MCF 10A (cell line): ENCODE results near the gene PNMT. TPM values are rescaled to one million over a fixed set of nuclear protein-coding genes. Genes with fewer than 3 reads are reported as not detected.
A peak's percentile ranks its signal among the peaks of the same experiment; 100 is the strongest.

ENCODE experiments used
- BruUV-seq: library from RNA; stranded (reverse); fragments of 400-500 nt; replicated peaks from 2 replicates; lab custom pipeline; 2021; lab: Mats Ljungman, UMichigan
- CTCF ChIA-PET: fragments of 300-600 bp; sonication (Branson Sonifier 250); formaldehyde crosslinking; extraction: SDS; loops from one replicate; lab custom pipeline; 2021; ENCODE audit warnings: antibody characterized with exemption, inconsistent platforms; lab: Yijun Ruan, JAX
- POLR2A ChIA-PET: fragments of 300-600, 350-650 bp; sonication (Branson Sonifier 250); formaldehyde crosslinking; extraction: SDS; loops from one replicate; lab custom pipeline; 2020; ENCODE audit warnings: antibody characterized with exemption, inconsistent platforms; lab: Yijun Ruan, JAX
- DNase-seq: peaks from one replicate; pipeline ENCODE4 v3.0.0-alpha.2; 2018; ENCODE audit not compliant: unreplicated experiment
- H3K27ac Mint-ChIP-seq: one replicate; pipeline ENCODE4 v1.8.0; 2022; ENCODE audit warnings: mild to moderate bottlenecking, low read depth, mixed read lengths; ENCODE audit not compliant: unreplicated experiment
- H3K27me3 Mint-ChIP-seq: one replicate; pipeline ENCODE4 v1.8.0; 2022; ENCODE audit warnings: mixed read lengths; ENCODE audit not compliant: insufficient read depth, unreplicated experiment
- H3K36me3 Mint-ChIP-seq: one replicate; pipeline ENCODE4 v1.8.0; 2022; ENCODE audit warnings: mild to moderate bottlenecking, moderate library complexity, mixed read lengths; ENCODE audit not compliant: insufficient read depth, unreplicated experiment
- H3K4me1 Mint-ChIP-seq: one replicate; pipeline ENCODE4 v1.8.0; 2022; ENCODE audit warnings: mixed read lengths; ENCODE audit not compliant: insufficient read depth, unreplicated experiment
- H3K4me3 Mint-ChIP-seq: one replicate; pipeline ENCODE4 v1.8.0; 2022; ENCODE audit warnings: mild to moderate bottlenecking, moderate library complexity, mixed read lengths; ENCODE audit not compliant: unreplicated experiment
- H3K9me3 Mint-ChIP-seq: one replicate; pipeline ENCODE4 v1.8.0; 2022; ENCODE audit warnings: mixed read lengths; ENCODE audit not compliant: unreplicated experiment
- CTCF ChIP-seq: fragments of 200-600 bp; IDR thresholded peaks from one replicate; pipeline ENCODE4 v1.8.0; 2022; ENCODE audit warnings: antibody characterized with exemption, mild to moderate bottlenecking; ENCODE audit not compliant: unreplicated experiment
- intact Hi-C: fragments of 100-400 bp; cut with micrococcal nuclease; formaldehyde crosslinking; loops from 2 replicates; pipeline ENCODE4 v1.14.1; 2022
- total RNA-seq: library from RNA; stranded (reverse); gene quantifications from 2 replicates; pipeline ENCODE4 v1.2.3, GENCODE V29; 2022

Gene PNMT
- total RNA-seq, 1 experiment from 2014 or later = not detected

- Mint-ChIP-seq H3K4me1 (no peaks in the 10 kb centered on the region), H3K27ac (no peak overlapping the region), H3K36me3 (peaks cover 19% of the 10 kb centered on the region), H3K4me3 (no peak overlapping the region), H3K9me3 (no peaks in the 10 kb centered on the region), H3K27me3 (no peaks in the 10 kb centered on the region)
- intact Hi-C loops = no loop called here
- ChIA-PET POLR2A (interaction anchor here (0.6 to 1.0 kb wide), 3 partner anchors 31 to 324 kb away, joined by 3 read pairs; no protein-coding TSS in a partner anchor), CTCF (interaction anchor here (0.6 to 2.2 kb wide), 19 partner anchors 8 to 251 kb away, joined by 3 to 6 read pairs (median 3); partner anchors contain the start of gene ERBB2)
- BruUV-seq = no TSS peak
- peak; percentile 60 for DNase-seq
- TF ChIP-seq CTCF = peak; percentile 81
Observed at GRCh38 chr17:39653662-39654331, 14.5 kb upstream of the PNMT start.

GRCh38 chr17:39655105-39655504, 13.1 kb upstream of the PNMT start:
- H3K36me3 Mint-ChIP-seq = peaks cover 19% of the 10 kb centered on the region
- H3K27me3 Mint-ChIP-seq = no peaks in the 10 kb centered on the region
- ChIA-PET CTCF (interaction anchor here (0.6 to 2.2 kb wide), 14 partner anchors 10 to 253 kb away, joined by 3 to 9 read pairs (median 4); partner anchors contain the start of gene PGAP3), POLR2A (interaction anchor here (1.2 to 1.3 kb wide), 2 partner anchors 10 to 29 kb away, joined by 3 to 4 read pairs; partner anchors contain the start of gene TCAP)
- H3K4me3 Mint-ChIP-seq = no peak overlapping the region
- no TSS peak for BruUV-seq
- no peak overlapping the region for H3K27ac Mint-ChIP-seq
- TF ChIP-seq CTCF = no peak
- H3K4me1 Mint-ChIP-seq = no peaks in the 10 kb centered on the region
- no peak for DNase-seq
- intact Hi-C loops = no loop called here
- H3K9me3 Mint-ChIP-seq = no peaks in the 10 kb centered on the region

- Mint-ChIP-seq H3K27me3 (no peaks in the 10 kb centered on the region), H3K36me3 (peaks cover 20% of the 10 kb centered on the region), H3K27ac (no peak overlapping the region), H3K4me3 (no peak overlapping the region), H3K9me3 (no peaks in the 10 kb centered on the region), H3K4me1 (no peaks in the 10 kb centered on the region)
- ChIA-PET CTCF (no interaction called here), POLR2A (interaction anchor here (0.6 kb wide), 1 partner anchor 109 kb away, joined by 3 read pairs; no protein-coding TSS in a partner anchor)
- no TSS peak for BruUV-seq
- DNase-seq = no peak
- no peak for TF ChIP-seq CTCF
- intact Hi-C loops = no loop called here
Observed at GRCh38 chr17:39658346-39658745, 9.9 kb upstream of the PNMT start.

- no peaks in the 10 kb centered on the region for H3K27me3 Mint-ChIP-seq
- no peak overlapping the region for H3K4me3 Mint-ChIP-seq
- ChIA-PET POLR2A (interaction anchor here (0.6 kb wide), 1 partner anchor 108 kb away, joined by 3 read pairs; no protein-coding TSS in a partner anchor), CTCF (no interaction called here)
- intact Hi-C loops = no loop called here
- no peak for TF ChIP-seq CTCF
- DNase-seq = no peak
- no peaks in the 10 kb centered on the region for H3K9me3 Mint-ChIP-seq
- no peaks in the 10 kb centered on the region for H3K4me1 Mint-ChIP-seq
- H3K36me3 Mint-ChIP-seq = peaks cover 20% of the 10 kb centered on the region
- BruUV-seq = no TSS peak
- no peak overlapping the region for H3K27ac Mint-ChIP-seq
Observed at GRCh38 chr17:39658760-39659159, 9.5 kb upstream of the PNMT start.
